ES-I3 (cell line): ENCODE results near the gene BRINP3.

Experiments used
- H3K36me3 ChIP-seq: 2 replicates; pipeline ENCODE4 v1.6.1; 2013; ENCODE audit warnings: mild to moderate bottlenecking, low read length, control low read depth, moderate library complexity; ENCODE audit not compliant: insufficient read depth
- H3K4me1 ChIP-seq: 2 replicates; pipeline ENCODE4 v1.6.1; 2013; ENCODE audit warnings: mild to moderate bottlenecking, control low read depth, low read length; ENCODE audit not compliant: insufficient read depth
- H3K9ac ChIP-seq: 2 replicates; pipeline ENCODE4 v1.6.1; 2013; ENCODE audit warnings: low read depth, mild to moderate bottlenecking, low read length, moderate library complexity
- H3K9me3 ChIP-seq: 2 replicates; pipeline ENCODE4 v1.6.1; 2013; ENCODE audit warnings: mild to moderate bottlenecking, low read length, moderate library complexity; ENCODE audit not compliant: control insufficient read depth, insufficient read depth

Gene BRINP3

DNA sequence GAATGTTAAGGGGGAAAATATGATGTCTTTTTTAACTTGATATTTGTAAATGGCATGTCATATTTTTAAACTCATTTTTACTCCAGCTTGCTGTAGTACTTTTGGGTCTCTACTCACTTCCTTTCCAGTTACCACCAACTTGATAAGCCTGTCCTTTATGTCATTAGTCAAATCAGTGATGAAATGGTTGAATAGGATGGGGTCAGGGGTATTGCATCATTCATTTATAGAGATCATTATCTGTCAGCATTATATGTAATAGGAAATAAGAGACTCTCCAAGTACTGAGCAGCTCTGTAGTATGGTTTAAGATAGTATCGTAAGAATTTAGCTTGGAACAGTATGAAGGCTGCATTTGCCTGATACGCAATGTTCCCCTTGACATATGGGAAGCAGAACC is 227.3 kb downstream of the BRINP3 start:
- H3K4me1 ChIP-seq: no peaks in the 10 kb centered on the region
- no peaks in the 10 kb centered on the region for H3K36me3 ChIP-seq
- no peak overlapping the region for H3K9ac ChIP-seq
- no peaks in the 10 kb centered on the region for H3K9me3 ChIP-seq

DNA sequence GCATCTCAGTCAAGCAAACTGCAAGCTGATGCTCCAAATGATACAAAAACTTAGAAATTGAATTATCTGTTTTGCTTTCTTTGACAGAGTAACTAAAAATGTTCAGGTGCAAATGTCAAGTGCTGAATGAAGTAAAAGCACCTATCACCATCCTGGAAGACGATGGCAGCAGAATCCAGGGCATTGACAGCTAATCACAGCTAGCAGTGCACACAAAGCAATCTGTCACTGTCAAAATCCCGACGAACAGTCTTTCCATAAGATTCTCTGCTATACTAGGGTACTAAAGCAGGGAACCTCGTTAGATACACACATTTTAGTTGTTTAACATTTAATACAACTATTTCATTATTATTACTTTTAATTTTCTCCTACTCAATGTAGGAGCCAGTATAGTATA is 233.3 kb downstream of the BRINP3 start:
- no peak overlapping the region for H3K9ac ChIP-seq
- no peaks in the 10 kb centered on the region for H3K9me3 ChIP-seq
- H3K4me1 ChIP-seq: no peaks in the 10 kb centered on the region
- H3K36me3 ChIP-seq: no peaks in the 10 kb centered on the region

DNA sequence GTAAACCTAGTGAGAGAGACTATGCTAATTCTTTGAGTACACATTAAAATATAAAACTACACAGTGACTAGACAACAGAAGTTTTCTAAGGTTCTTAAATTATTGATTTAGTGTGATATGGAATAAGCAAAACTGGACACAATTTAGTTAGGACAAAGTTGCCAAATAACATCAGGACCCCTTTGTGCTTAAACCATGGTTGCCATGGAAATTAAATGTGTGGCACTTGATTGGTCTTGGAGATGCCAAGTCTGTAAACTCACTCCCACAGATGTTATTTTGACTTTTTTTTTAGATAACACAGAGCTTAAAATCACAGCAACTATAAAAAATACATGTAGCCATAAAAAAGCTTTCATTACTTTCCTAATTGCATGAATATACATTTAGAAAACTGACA is 234.6 kb downstream of the BRINP3 start:
- Histone ChIP-seq H3K9ac (no peak overlapping the region), H3K9me3 (no peaks in the 10 kb centered on the region), H3K36me3 (no peaks in the 10 kb centered on the region), H3K4me1 (no peaks in the 10 kb centered on the region)

DNA sequence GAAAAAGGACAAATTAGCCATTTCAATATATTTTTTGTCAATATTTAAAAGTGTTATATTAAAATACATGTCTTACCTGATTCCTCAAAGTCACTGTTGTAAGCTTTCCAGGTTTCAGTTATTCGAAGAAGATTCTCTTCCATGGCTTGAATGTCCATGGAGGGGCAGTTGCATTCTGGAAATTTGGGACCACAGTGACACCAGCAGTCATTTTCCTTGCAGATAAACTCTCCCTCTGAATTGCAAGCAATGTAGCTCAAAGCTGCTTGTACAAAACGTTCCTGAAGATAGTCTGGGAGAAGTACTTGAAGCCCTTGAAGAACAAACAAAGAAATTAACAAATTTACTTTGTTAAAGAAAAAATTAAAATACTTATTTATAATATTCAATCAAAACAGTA is 251.7 kb downstream of the BRINP3 start:
- H3K9me3 ChIP-seq: no peaks in the 10 kb centered on the region
- H3K9ac ChIP-seq: no peak overlapping the region
- no peaks in the 10 kb centered on the region for H3K36me3 ChIP-seq
- no peaks in the 10 kb centered on the region for H3K4me1 ChIP-seq

DNA sequence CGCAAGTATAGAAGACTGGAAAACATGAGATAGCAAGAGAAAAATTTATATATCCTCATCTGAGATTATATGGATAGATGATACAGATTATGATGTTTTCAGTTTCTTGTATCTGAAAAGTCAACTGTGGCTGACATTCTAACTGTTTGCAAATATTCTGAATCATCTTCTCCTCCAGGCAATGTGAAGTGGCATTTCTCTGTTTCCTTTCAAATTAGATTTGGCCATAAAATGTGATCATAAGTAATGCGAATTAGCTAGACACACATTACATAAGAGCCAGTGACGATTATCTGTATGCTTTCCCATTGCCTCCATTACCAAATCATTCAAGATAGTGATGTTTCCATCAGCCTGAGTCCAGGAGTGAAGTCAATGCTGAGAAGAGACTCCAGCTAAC is 265.2 kb downstream of the BRINP3 start:
- Histone ChIP-seq H3K9ac (no peak overlapping the region), H3K4me1 (no peaks in the 10 kb centered on the region), H3K9me3 (no peaks in the 10 kb centered on the region), H3K36me3 (no peaks in the 10 kb centered on the region)

DNA sequence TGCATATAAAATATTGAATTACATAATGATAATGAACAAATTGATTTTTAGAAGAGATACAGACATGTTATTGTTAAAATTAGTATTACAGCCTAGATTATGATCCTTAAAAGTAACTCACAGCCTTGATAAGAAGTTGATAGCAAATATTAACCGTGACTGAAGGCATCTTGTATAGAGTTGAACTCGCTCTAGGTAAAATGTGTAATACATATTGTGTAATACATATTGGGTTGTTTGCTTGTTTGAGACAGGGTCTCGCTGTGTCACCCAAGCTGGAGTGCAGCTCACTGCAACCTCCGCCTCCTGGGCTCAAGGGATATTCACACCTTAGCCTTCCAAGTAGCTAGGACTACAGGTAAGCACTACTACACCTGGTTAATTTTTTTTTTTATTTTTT is 269.9 kb downstream of the BRINP3 start:
- Histone ChIP-seq H3K9me3 (no peaks in the 10 kb centered on the region), H3K36me3 (no peaks in the 10 kb centered on the region), H3K9ac (no peak overlapping the region), H3K4me1 (no peaks in the 10 kb centered on the region)

DNA sequence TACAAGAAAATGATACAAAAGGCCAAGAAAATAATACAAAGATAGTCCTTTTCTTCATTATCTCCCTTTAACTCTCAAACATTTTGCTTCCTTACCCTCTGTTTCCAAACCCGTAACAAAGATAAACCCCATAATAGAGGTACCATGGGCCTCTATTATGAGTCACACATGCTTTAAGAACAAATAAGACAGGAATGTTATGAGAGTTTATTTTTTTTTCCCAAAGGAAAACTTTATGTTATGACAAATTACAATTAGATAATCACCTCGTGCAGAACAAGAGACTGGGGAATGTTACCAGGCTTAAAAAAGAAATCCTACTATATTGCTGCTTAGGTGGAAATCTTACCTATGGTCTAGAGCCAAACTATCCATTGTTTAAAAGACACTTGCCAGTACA is 272.0 kb downstream of the BRINP3 start:
- Histone ChIP-seq H3K4me1 (no peaks in the 10 kb centered on the region), H3K9ac (no peak overlapping the region), H3K9me3 (no peaks in the 10 kb centered on the region), H3K36me3 (no peaks in the 10 kb centered on the region)

DNA sequence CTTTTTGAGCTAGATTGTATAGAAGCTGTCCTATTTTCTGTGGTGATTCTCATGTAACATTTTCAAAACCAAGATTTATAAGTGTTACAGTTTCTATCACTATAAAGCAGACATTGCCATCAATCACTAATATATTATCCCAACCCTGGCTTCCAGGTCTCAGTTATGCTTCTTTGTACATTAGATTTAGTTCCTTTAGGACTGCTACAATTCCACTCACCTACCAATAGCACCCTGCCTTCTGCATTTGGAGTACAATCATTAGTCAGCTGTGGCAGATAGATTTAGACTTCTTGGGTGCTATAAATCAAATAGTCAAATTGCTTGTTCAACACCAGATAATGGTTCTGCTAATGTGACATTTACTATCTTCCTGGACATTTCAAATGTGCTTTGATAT is 281.6 kb downstream of the BRINP3 start:
- H3K9ac ChIP-seq: no peak overlapping the region
- H3K9me3 ChIP-seq: no peaks in the 10 kb centered on the region
- H3K36me3 ChIP-seq: no peaks in the 10 kb centered on the region
- H3K4me1 ChIP-seq: no peaks in the 10 kb centered on the region

DNA sequence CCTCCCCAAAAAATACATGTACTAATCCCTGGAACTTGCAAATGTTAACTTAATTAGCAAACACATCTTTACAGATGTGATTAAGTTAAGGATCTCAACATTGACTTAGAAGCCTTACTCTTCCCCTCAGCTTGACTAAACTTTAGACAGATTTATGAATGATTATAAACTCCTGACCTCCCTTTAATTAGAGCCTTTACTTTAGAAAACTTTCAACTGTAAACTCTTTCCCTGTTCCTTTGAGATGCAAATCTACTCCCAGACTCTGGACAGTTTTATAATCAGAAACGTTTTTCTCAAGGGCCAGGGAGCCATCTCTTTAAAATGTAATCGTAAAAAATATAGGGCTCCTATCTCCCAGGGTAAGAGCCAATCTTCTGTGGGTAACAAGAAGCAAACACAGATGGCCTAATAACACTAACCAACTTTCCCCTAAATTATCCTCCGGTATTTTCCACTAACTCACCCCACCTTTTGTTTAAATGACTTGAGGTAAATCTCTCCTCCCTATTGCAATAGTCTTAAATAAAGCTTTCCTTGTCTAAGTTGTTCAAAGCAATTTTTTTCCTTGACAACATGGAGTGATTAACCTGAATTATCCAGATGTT is 284.1 kb downstream of the BRINP3 start:
- H3K36me3 ChIP-seq: no peaks in the 10 kb centered on the region
- no peaks in the 10 kb centered on the region for H3K4me1 ChIP-seq
- H3K9me3 ChIP-seq: no peaks in the 10 kb centered on the region
- no peak overlapping the region for H3K9ac ChIP-seq

DNA sequence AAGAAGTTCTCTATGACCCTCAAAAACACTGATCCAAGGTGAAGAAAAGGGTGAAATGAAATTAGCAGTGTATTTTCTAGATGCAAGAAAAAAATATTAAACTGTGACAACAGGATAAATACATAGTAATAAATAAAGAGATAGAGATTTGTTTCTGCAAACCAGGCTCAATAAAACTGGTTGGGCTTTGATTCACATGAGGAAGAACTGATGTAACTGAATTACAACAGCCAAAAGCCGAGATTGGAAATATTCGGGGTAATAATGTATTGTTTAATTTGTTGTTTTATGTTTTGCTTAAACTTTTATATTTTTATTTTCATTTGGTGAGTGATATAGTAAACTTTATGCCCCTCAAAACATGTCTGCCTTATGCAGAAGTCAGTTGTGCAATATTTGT is 285.0 kb downstream of the BRINP3 start:
- no peaks in the 10 kb centered on the region for H3K4me1 ChIP-seq
- H3K9me3 ChIP-seq: no peaks in the 10 kb centered on the region
- H3K36me3 ChIP-seq: no peaks in the 10 kb centered on the region
- no peak overlapping the region for H3K9ac ChIP-seq

DNA sequence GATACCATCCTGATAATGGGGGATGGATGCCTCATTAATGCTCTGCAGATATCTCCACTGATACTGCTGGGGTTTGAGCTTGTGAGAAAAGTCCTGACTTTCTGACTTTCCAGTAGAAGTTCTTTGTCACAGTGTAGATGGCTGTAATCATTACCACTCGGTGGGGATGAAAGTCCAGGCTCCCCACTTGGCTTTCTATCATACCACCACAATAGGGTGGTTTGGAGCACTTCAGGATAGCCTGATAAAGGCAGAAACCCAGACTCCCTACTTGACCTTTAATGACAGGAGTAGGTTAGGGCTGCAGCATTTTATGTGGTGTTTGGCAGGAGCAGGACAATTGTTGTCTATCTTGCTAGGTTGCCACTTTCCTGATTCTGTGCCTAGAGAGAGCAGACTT is 294.1 kb downstream of the BRINP3 start:
- no peaks in the 10 kb centered on the region for H3K36me3 ChIP-seq
- no peak overlapping the region for H3K9ac ChIP-seq
- no peaks in the 10 kb centered on the region for H3K9me3 ChIP-seq
- H3K4me1 ChIP-seq: no peaks in the 10 kb centered on the region

DNA sequence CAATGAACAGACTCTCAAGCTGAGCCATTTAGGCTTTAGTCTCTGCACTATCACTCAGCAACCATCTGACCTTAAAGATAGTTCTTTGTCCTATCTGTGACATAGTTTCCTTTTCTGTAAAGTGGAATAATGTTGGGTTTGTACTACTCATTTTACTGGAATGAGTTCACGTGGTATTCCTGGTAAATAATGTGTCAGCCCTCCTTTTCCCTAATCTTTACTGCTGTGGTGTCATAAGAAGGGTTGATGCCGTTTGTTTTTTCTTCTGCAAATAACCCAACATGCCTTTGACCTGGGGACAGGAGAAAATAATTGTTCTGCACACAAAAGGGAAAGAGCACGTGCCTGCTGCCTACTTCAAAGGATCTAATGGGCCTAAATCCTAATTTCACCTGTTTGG is 297.8 kb downstream of the BRINP3 start:
- H3K36me3 ChIP-seq: no peaks in the 10 kb centered on the region
- no peaks in the 10 kb centered on the region for H3K4me1 ChIP-seq
- no peaks in the 10 kb centered on the region for H3K9me3 ChIP-seq
- no peak overlapping the region for H3K9ac ChIP-seq

DNA sequence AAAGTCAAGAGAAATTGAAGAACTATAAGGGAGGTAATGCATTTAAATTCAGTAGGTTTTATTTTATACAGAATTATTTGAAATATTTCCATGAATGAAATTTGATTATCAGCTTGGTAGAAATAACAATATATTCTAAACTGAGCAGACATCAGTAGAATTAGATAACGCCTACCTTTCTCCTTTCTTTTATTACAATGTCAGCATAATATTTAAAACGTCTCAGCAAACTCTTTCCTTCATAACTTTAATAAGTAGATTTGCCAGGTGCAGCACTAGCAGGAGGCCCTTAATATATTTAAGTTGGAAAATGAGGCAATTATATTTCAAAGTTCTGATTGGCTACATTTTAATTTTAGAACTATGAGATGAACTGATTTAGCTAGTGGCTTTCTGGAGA is 298.8 kb downstream of the BRINP3 start:
- H3K9ac ChIP-seq: no peak overlapping the region
- no peaks in the 10 kb centered on the region for H3K36me3 ChIP-seq
- H3K4me1 ChIP-seq: no peaks in the 10 kb centered on the region
- H3K9me3 ChIP-seq: no peaks in the 10 kb centered on the region

DNA sequence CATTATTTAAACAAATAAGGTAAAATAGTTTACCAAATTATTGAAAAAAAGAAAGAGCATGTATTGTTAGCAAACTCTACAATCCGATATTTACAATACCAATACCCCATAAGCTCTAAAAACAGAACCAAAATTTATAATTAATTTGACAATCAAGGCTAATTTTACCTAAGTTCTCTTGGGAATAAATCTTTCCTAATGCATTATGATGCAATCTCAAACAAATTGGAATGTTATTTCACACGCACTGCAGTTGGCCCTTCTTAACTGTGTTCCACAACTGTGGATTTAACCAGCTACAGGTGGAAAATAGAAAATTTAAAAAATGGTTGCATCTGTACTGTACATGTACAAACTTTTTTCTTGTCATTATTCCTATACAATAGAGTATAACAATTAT is 300.1 kb downstream of the BRINP3 start:
- Histone ChIP-seq H3K9me3 (no peaks in the 10 kb centered on the region), H3K9ac (no peak overlapping the region), H3K4me1 (no peaks in the 10 kb centered on the region), H3K36me3 (no peaks in the 10 kb centered on the region)

DNA sequence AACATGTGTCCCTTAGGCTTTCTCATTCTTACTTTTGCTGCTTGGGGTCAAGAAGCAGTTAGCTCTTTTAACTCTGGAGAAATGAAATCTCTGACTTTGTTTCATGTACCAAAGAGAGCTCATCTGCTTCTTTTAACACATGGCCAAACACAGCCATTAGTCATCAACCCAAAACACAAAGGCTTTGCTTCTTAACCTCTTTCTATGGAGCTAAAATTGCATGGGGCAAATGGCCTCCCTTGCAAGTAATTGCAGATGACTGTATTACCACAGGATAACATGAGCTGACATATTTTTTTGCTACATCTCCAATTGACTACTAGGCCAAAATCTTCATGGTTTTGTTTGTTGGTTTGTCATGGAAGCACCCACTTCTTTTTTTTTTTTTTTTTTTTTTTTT is 300.9 kb downstream of the BRINP3 start:
- Histone ChIP-seq H3K4me1 (no peaks in the 10 kb centered on the region), H3K9me3 (no peaks in the 10 kb centered on the region)

DNA sequence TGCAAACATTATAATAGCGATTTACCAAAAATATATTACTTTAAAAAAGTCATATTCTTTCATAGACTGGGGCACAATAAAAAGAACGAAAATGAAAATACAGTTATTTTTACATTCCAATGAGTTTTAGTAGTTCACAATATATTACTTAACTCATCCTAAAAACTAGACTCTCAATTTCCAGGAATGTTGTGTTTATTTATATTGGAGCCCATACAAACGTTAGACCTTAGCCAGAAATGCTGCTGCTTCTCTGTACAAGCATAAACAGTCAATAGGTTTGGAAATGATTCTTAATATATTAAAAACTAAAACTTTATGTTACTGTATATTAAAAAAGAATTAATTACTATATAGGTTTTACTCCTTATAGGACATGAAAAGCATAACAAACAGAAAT is 302.3 kb downstream of the BRINP3 start:
- H3K36me3 ChIP-seq: no peaks in the 10 kb centered on the region
- H3K9me3 ChIP-seq: no peaks in the 10 kb centered on the region
- no peaks in the 10 kb centered on the region for H3K4me1 ChIP-seq
- no peak overlapping the region for H3K9ac ChIP-seq

More for the DNA sequence above, 300.9 kb downstream of the BRINP3 start:
- no peak overlapping the region for H3K9ac ChIP-seq
- no peaks in the 10 kb centered on the region for H3K36me3 ChIP-seq
